ENCODE results near the gene NSL1. TPM values are rescaled to one million over a fixed set of nuclear protein-coding genes. Genes with fewer than 3 reads are reported as not detected.
"Not testable (repeated sequence)": the region's sequence is repeated elsewhere in the genome, so short reads cannot be mapped to it uniquely, and the experiment has no call there.

NSL1 gene
- total RNA-seq, 1 donor from 2014 or later = 28.7 TPM

DNA sequence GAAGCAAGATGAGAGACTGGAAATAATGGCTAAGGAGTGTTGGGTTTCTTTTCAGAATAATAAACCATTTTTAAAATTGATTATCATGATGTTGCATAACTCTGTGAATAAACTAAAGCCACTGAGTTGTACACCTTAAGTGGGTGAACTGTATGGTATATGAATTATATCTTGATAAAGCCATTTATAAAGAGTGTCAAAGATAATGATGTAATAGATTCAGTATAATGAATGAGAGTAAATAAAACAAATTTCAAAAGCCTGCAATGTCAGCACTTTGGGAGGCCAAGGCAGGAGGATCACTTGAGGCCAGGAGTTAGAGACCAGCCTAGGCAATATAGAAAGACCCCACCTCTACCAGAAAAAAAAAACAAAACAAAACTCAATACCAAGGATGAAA is 16.3 kb downstream of the NSL1 start:
- Mint-ChIP-seq H3K27ac (ENCODE audit: unreplicated experiment) (no peak overlapping the region), H3K36me3 (ENCODE audit: unreplicated experiment) (peaks cover 20% of the 10 kb centered on the region), H3K4me3 (ENCODE audit: unreplicated experiment) (no peak overlapping the region), H3K9me3 (ENCODE audit: unreplicated experiment) (peaks cover 6% of the 10 kb centered on the region), H3K27me3 (ENCODE audit: unreplicated experiment) (no peaks in the 10 kb centered on the region), H3K4me1 (ENCODE audit: unreplicated experiment) (peaks cover 4% of the 10 kb centered on the region)
- TF ChIP-seq CTCF (IDR thresholded peaks at IDR 0.05) = no peak
- no peak for DNase-seq (ENCODE audit: extremely low spot score, unreplicated experiment)

DNA sequence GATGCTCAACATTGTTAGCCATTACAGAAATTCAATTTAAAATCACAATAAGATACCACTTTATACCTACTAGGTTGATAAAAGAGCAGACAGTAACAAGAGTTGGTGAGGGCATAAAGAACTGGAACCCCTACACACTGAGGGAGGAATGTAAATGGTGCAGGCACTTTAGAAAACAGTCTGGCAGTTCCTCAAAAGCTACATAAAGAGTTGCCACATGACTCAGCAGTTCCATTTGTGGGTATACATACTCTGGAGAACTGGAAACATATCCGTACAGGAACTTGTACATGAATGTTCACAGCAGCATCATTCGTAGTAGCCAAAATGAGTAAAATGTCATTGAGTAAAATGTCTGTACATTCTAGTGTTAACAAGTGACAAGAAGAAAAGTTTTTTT is 17.0 kb downstream of the NSL1 start:
- H3K27ac Mint-ChIP-seq (ENCODE audit: unreplicated experiment) = peak overlapping the region; percentile 11
- peaks cover 4% of the 10 kb centered on the region for H3K4me1 Mint-ChIP-seq (ENCODE audit: unreplicated experiment)
- H3K36me3 Mint-ChIP-seq (ENCODE audit: unreplicated experiment) = peaks cover 26% of the 10 kb centered on the region
- DNase-seq (ENCODE audit: extremely low spot score, unreplicated experiment) = no peak
- H3K9me3 Mint-ChIP-seq (ENCODE audit: unreplicated experiment) = peaks cover 12% of the 10 kb centered on the region
- H3K27me3 Mint-ChIP-seq (ENCODE audit: unreplicated experiment) = no peaks in the 10 kb centered on the region
- TF ChIP-seq CTCF (IDR thresholded peaks at IDR 0.05) = no peak
- H3K4me3 Mint-ChIP-seq (ENCODE audit: unreplicated experiment) = no peak overlapping the region

GRCh38 chr1:212773011-212773410 is 18.6 kb downstream of the NSL1 start:
- Mint-ChIP-seq H3K9me3 (ENCODE audit: unreplicated experiment) (peaks cover 25% of the 10 kb centered on the region), H3K4me1 (ENCODE audit: unreplicated experiment) (peaks cover 4% of the 10 kb centered on the region), H3K27ac (ENCODE audit: unreplicated experiment) (no peak overlapping the region), H3K27me3 (ENCODE audit: unreplicated experiment) (no peaks in the 10 kb centered on the region), H3K36me3 (ENCODE audit: unreplicated experiment) (peaks cover 40% of the 10 kb centered on the region), H3K4me3 (ENCODE audit: unreplicated experiment) (no peak overlapping the region)
- DNase-seq (ENCODE audit: extremely low spot score, unreplicated experiment) = no peak
- TF ChIP-seq CTCF (IDR thresholded peaks at IDR 0.05) = no peak

- TF ChIP-seq CTCF (IDR thresholded peaks at IDR 0.05) = no peak
- peaks cover 39% of the 10 kb centered on the region for H3K9me3 Mint-ChIP-seq (ENCODE audit: unreplicated experiment)
- H3K36me3 Mint-ChIP-seq (ENCODE audit: unreplicated experiment) = peaks cover 55% of the 10 kb centered on the region
- no peak overlapping the region for H3K27ac Mint-ChIP-seq (ENCODE audit: unreplicated experiment)
- no peak overlapping the region for H3K4me3 Mint-ChIP-seq (ENCODE audit: unreplicated experiment)
- no peak for DNase-seq (ENCODE audit: extremely low spot score, unreplicated experiment)
- no peaks in the 10 kb centered on the region for H3K27me3 Mint-ChIP-seq (ENCODE audit: unreplicated experiment)
- peaks cover 4% of the 10 kb centered on the region for H3K4me1 Mint-ChIP-seq (ENCODE audit: unreplicated experiment)
Observed at GRCh38 chr1:212771341-212771740, 20.2 kb downstream of the NSL1 start.

- DNase-seq (ENCODE audit: extremely low spot score, unreplicated experiment) = no peak
- Mint-ChIP-seq H3K4me1 (ENCODE audit: unreplicated experiment) (peaks cover 3% of the 10 kb centered on the region), H3K4me3 (ENCODE audit: unreplicated experiment) (no peak overlapping the region), H3K27me3 (ENCODE audit: unreplicated experiment) (no peaks in the 10 kb centered on the region), H3K36me3 (ENCODE audit: unreplicated experiment) (peaks cover 60% of the 10 kb centered on the region), H3K27ac (ENCODE audit: unreplicated experiment) (no peak overlapping the region), H3K9me3 (ENCODE audit: unreplicated experiment) (peaks cover 39% of the 10 kb centered on the region)
- no peak for TF ChIP-seq CTCF (IDR thresholded peaks at IDR 0.05)
Observed at GRCh38 chr1:212769459-212770167, 22.0 kb downstream of the NSL1 start.

GRCh38 chr1:212766825-212767224 is 24.8 kb downstream of the NSL1 start:
- Mint-ChIP-seq H3K36me3 (ENCODE audit: unreplicated experiment) (peaks cover 57% of the 10 kb centered on the region), H3K9me3 (ENCODE audit: unreplicated experiment) (peaks cover 39% of the 10 kb centered on the region)
- not testable (repeated sequence) for H3K27me3 Mint-ChIP-seq (ENCODE audit: unreplicated experiment); H3K4me3 Mint-ChIP-seq (ENCODE audit: unreplicated experiment); H3K4me1 Mint-ChIP-seq (ENCODE audit: unreplicated experiment); H3K27ac Mint-ChIP-seq (ENCODE audit: unreplicated experiment); DNase-seq (ENCODE audit: extremely low spot score, unreplicated experiment)

DNA sequence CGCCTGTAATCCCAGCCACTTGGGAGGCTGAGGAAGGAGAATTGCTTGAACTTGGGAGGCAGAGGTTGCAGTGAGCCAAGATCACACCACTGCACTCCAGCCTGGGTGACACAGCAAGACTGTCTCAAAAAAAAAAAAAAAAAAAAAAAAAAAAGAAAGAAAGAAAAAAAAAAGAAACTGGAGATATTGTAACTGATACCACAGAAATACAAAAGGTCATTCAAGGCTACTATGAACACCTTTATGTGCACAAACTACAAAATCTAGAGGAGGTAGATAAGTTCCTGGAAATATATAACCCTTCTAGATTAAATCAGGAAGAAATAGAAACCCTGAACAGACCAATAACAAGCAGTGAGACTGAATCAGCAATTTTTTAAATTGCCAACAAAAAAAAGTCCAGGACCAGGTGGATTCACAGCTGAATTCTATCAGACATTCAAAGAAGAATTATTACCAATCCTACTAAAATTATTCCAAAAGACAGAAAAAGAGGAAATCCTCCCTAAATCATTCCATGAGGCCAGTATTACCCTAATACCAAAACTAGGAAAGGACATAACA is 26.8 kb downstream of the NSL1 start:
- DNase-seq (ENCODE audit: extremely low spot score, unreplicated experiment); H3K4me3 Mint-ChIP-seq (ENCODE audit: unreplicated experiment); H3K27me3 Mint-ChIP-seq (ENCODE audit: unreplicated experiment); H3K4me1 Mint-ChIP-seq (ENCODE audit: unreplicated experiment); H3K27ac Mint-ChIP-seq (ENCODE audit: unreplicated experiment): not testable (repeated sequence)
- Mint-ChIP-seq H3K36me3 (ENCODE audit: unreplicated experiment) (peaks cover 50% of the 10 kb centered on the region), H3K9me3 (ENCODE audit: unreplicated experiment) (peaks cover 29% of the 10 kb centered on the region)

Data from osteocyte (in vitro differentiated cells).